NCI-H187 (cell line): ENCODE measurements around the gene CRB1.
"Not testable (repeated sequence)": the region's sequence is repeated elsewhere in the genome, so short reads cannot be mapped to it uniquely, and the experiment has no call there.

Source experiments
- DNase-seq, 2 experiments: peaks; one replicate each; lab custom pipeline; 2025; lab: John Stamatoyannopoulos, UW

CRB1 gene

DNA sequence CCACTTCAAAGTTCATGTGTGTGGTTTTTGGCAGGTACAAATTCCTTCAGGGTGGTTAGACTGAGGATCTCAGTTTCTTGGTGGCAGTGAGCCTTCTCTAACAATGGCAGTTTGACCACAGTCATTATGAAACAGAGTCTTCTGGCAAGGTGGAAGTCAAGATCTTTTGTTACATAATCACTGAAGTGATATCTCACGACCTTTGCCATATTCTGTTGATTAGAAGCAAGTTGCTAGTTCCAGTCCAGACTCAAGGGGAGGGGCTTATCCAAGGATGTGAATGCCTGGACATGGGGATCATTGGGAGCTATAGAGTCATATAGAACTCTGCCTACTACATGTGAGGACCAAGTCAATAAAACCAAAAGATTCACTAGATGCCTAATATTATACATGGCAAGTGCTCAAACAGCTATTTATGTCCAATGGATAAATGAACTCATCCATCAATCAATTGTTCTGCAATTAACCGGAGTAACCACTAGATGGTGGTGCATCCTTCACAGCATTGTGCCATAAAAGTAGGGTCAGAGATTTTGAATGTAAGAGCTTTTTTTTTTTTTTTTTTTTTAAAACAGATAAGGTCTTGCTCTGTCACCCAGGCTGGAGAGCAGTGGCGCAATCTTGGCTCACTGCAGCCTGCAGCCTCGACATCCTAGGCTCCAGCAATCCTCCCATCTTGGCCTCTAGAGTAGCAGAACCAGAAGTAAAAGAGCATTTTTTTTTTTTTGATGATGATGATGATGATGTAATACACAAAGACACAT lies 131.9 kb downstream of the CRB1 start:
- DNase-seq: no peak

- DNase-seq: no peak
Observed at GRCh38 chr1:197400522-197400902, 132.5 kb downstream of the CRB1 start.

GRCh38 chr1:197402189-197402588 lies 134.1 kb downstream of the CRB1 start:
- no peak for DNase-seq

GRCh38 chr1:197404774-197405173 lies 136.7 kb downstream of the CRB1 start:
- not testable (repeated sequence) for DNase-seq

DNA sequence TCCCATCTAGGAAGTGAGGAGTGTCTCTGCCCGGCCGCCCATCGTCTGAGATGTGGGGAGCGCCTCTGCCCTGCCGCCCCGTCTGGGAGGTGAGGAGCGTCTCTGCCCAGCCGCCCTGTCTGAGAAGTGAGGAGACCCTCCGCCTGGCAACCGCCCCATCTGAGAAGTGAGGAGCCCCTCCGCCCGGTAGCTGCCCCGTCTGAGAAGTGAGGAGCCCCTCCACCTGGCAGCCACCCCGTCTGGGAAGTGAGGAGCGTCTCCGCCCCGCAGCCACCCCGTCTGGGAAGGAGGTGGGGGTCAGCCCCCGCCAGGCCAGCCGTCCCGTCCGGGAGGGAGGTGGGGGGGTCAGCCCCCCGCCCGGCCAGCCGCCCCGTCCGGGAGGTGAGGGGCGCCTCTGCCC lies 137.6 kb downstream of the CRB1 start:
- not testable (repeated sequence) for DNase-seq

DNA sequence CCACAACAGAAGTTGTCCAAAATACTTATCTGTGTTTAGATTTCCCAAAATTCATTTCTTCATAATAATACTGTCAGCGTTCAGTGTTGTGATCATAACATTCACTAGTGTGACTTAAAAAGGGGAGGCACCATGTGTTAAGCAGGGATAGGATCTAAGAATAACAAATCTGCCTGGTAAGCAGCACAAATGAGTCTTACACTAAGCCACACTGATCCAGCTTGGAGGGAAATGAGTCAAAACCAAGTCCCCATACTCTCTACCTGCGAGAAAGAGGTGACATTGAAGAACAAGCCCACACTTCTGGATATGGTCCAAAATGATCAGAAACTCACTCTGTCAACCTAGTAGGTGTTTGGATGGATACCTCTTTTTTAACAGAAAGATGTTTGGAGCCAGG lies 145.5 kb downstream of the CRB1 start:
- DNase-seq: no peak

- no peak for DNase-seq
Observed at GRCh38 chr1:197415221-197415620, 147.2 kb downstream of the CRB1 start.

GRCh38 chr1:197418693-197419092 lies 150.6 kb downstream of the CRB1 start:
- DNase-seq: no peak

DNA sequence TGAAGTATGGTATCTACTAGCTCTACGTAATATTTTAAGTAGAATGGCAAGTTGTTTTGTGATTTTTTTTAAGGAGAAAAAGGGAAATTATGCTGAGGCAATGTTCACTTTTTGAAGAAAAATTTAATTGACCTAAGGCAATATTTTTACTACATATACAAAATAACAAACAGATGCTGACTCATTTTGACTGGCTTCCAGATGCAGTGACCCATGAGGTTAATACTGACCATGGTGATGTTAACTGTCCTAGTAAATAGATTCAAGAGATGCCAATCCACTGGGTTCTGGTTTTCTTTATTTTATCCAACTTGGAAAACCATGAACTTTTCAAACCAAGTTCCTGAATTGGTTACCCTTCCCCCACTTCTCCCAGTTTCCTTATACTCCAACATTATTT lies 154.9 kb downstream of the CRB1 start:
- no peak for DNase-seq

- no peak for DNase-seq
Observed at GRCh38 chr1:197424380-197424779, 156.3 kb downstream of the CRB1 start.

DNA sequence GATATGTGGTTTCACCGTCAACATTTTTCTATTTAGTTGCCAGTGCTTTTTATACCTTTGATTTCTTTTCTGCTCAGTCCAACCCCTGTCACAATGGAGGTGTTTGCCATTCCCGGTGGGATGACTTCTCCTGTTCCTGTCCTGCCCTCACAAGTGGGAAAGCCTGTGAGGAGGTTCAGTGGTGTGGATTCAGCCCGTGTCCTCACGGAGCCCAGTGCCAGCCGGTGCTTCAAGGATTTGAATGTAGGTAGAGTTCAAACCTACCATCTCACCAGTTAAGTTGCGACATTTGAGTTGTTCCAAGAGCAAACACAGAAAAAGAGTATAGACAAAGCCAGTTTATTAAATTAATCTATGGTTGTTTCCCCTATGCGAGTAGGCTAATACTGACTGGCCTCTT lies 161.3 kb downstream of the CRB1 start:
- DNase-seq: no peak

DNA sequence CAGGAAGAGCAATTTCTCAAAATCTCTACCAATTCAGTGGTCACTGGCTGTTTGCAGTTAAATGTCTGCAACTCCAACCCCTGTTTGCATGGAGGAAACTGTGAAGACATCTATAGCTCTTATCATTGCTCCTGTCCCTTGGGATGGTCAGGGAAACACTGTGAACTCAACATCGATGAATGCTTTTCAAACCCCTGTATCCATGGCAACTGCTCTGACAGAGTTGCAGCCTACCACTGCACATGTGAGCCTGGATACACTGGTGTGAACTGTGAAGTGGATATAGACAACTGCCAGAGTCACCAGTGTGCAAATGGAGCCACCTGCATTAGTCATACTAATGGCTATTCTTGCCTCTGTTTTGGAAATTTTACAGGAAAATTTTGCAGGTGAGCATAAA lies 167.2 kb downstream of the CRB1 start:
- no peak for DNase-seq

GRCh38 chr1:197437601-197438000 lies 169.5 kb downstream of the CRB1 start:
- DNase-seq: no peak

- no peak for DNase-seq
Observed at GRCh38 chr1:197438010-197438790, 170.1 kb downstream of the CRB1 start.

GRCh38 chr1:197439708-197440280 lies 171.7 kb downstream of the CRB1 start:
- no peak for DNase-seq

DNA sequence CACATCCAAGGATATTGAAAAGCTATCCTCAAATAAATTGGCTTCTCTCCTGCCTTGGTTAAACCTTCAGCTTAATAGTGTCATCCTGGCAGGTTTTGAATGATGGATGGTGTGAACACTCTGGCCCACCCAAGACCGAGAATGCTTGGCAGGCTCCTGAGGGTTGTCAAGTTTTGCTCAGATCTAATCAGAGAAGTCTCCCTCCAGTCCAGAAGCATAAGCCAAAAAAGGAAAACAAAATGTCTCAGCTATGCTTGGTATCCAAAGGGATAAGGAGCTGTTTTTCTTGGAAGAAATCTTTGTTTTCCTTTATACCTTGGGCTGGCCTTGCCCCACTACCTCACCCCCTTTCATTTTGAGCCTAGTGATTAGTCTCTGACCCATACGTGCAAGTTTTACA lies 172.7 kb downstream of the CRB1 start:
- DNase-seq: no peak

- DNase-seq: no peak
Observed at GRCh38 chr1:197441999-197442414, 174.0 kb downstream of the CRB1 start.

GRCh38 chr1:197444755-197445154 lies 176.7 kb downstream of the CRB1 start:
- DNase-seq: no peak

DNA sequence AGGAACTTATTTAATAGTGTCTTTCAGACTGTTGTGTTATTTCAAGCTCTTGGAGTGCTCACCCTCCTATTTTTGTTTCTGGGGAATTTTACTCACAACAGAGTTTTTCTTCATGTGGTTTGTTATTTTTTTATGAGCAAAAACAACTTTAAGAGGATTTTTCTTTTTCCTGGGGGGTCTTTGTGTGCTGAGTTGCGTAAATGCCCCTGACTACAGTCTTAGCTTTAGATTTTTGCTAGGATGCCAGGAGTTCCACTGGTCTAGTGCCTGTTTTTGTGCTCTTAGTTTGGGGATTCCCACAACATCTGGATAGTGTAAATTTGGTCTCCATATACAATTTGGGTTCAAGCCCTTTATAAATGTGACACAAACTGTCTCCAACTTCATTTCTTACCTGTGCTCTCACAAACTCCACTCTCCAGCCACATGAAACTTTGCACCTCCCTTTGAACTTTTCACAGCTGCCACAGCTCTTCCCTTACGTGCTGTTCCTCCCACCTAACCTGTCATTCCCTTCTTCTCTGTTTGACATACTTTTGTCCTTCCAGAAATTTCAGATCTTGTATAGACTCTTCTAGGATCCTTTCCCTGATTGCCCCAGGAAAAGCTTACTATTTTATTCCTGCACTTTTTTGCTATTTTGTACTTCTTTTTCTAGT lies 180.2 kb downstream of the CRB1 start:
- DNase-seq: no peak

DNA sequence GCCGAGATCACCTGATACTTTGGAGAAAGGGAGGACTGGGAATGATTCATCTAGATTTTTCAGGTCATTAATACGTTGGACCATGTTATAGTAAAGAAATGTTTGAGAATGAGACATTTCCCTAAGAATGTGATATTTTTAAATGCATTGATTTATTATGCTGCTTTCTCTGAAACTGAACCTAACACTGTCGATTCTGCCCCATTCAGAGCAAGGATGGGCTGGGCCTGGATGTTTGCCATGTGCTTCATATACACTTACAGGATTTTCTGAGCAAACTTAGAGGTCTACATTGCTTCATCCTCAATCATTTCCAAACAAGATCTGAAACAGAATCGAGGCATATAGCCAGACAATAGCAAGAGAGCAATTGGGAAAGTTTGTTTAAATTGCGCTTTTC lies 183.3 kb downstream of the CRB1 start:
- no peak for DNase-seq

DNA sequence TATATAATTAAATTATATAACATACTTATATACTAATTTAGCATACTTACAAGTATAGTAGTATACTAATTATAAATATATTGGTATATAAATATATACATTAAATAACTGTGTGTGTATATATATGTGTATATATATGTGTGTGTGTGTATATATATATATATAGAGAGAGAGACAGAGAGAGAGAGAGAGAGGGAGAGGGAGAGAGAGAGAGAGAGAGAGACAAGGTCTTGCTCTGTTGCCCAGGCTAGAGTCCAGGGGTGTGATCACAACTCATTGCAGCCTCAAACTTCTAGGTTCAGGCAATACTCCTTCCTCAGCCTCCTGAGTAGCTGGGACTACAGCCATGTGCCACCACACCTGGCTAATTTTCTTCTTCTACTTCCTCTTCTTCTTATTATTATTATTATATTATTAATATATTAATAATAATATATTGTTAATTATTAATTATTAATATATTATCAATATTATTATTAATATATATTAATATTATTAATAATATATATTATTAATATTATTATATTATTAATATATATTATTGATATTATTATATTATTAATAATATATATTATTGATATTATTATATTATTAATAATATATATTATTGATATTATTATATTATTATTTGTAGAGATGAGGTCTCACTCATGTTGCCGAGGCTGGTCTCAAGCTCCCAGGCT lies 185.5 kb downstream of the CRB1 start:
- DNase-seq: no peak

- DNase-seq: no peak
Observed at GRCh38 chr1:197462539-197462938, 194.5 kb downstream of the CRB1 start.
